ENCODE results near the gene PDLIM1. TPM values are rescaled to one million over a fixed set of nuclear protein-coding genes. Genes with fewer than 3 reads are reported as not detected.
A peak's percentile ranks its signal among the peaks of the same experiment; 100 is the strongest.

The PDLIM1 gene
- total and polyA plus RNA-seq, 11 donors = 225 to 434 (median 330) TPM

GRCh38 chr10:95336702-95337101 is 45.9 kb upstream of the PDLIM1 start:
- TF ChIP-seq CTCF (IDR thresholded peaks at IDR 0.05) (no peak), POLR2A (IDR thresholded peaks at IDR 0.05) (no peak)
- WGBS, 4 donors = 89 to 95% (median 95%) methylated on average over 9 of the region's 9 CpGs
- peaks cover 0 to 94% (median 54%) of the 10 kb centered on the region in 9 donors for H3K36me3 ChIP-seq
- no peaks in the 10 kb centered on the region for H3K9me3 ChIP-seq
- no peak overlapping the region for H3K4me3 ChIP-seq
- no peak for DNase-seq
- no peaks in the 10 kb centered on the region for H3K27me3 ChIP-seq
- ATAC-seq = no peak
- peaks cover 8 to 72% (median 35%) of the 10 kb centered on the region in 12 donors for H3K4me1 ChIP-seq
- H3K27ac ChIP-seq = peak overlapping the region in 11 of 12 donors; percentile 80 to 96 (median 91)
- intact Hi-C loops (cut with DNase I) = loop anchor here in 3 of 10 donors (5.0 to 10.0 kb wide), 3 partner anchors 44 to 72 kb away; partner anchors contain the start of gene PDLIM1 (in 1 of the 3)

- Histone ChIP-seq H3K4me1 (peaks cover 8 to 72% (median 36%) of the 10 kb centered on the region in 12 donors), H3K27me3 (no peaks in the 10 kb centered on the region), H3K9me3 (no peaks in the 10 kb centered on the region), H3K27ac (peak overlapping the region; percentile 80 to 96 (median 92)), H3K36me3 (peaks cover 0 to 94% (median 48%) of the 10 kb centered on the region in 9 donors), H3K4me3 (no peak overlapping the region)
- no peak for TF ChIP-seq CTCF (IDR thresholded peaks at IDR 0.05)
- no peak for TF ChIP-seq POLR2A (IDR thresholded peaks at IDR 0.05)
- ATAC-seq = peak; percentile 36 to 67 (median 52)
- intact Hi-C loops (cut with DNase I) = loop anchor here in 3 of 10 donors (5.0 to 10.0 kb wide), 3 partner anchors 44 to 71 kb away; partner anchors contain the start of gene PDLIM1 (in 1 of the 3)
- no peak for DNase-seq
- 82 to 90% (median 85%) methylated on average over 19 of the region's 19 CpGs for WGBS, 4 donors
Observed at GRCh38 chr10:95335933-95336699, 45.3 kb upstream of the PDLIM1 start.

GRCh38 chr10:95334805-95335144 is 44.0 kb upstream of the PDLIM1 start:
- TF ChIP-seq POLR2A (IDR thresholded peaks at IDR 0.05) (no peak), CTCF (IDR thresholded peaks at IDR 0.05) (no peak)
- DNase-seq (no peak), ATAC-seq (peak in 1 of 4 donors; percentile 14)
- Histone ChIP-seq H3K9me3 (no peaks in the 10 kb centered on the region), H3K27me3 (no peaks in the 10 kb centered on the region), H3K27ac (peak overlapping the region; percentile 80 to 96 (median 92)), H3K4me3 (peak overlapping the region in 1 of 12 donors; percentile 3), H3K4me1 (peaks cover 8 to 81% (median 38%) of the 10 kb centered on the region in 12 donors), H3K36me3 (peaks cover 0 to 94% (median 46%) of the 10 kb centered on the region in 9 donors)
- 26 to 65% (median 53%) methylated on average over 3 of the region's 3 CpGs for WGBS, 4 donors
- intact Hi-C loops (cut with DNase I) = loop anchor here in 6 of 10 donors (5.0 to 10.0 kb wide), 4 partner anchors 42 to 70 kb away; partner anchors contain the start of gene PDLIM1 (in 4 of the 6)
